Measurements from ENCODE around the gene CCNY.

- TF ChIP-seq POLR2A (IDR thresholded peaks at IDR 0.05) (no peak), CTCF (IDR thresholded peaks at IDR 0.05) (no peak), EP300 (IDR thresholded peaks at IDR 0.05) (no peak), POLR2AphosphoS5 (IDR thresholded peaks at IDR 0.05) (no peak)
Measured at GRCh38 chr10:35458500-35459448, 122.5 kb downstream of the CCNY start.

All from suprapubic skin (tissue), 4 donors.